ENCODE data around the gene ANXA2.

The ANXA2 gene

DNA sequence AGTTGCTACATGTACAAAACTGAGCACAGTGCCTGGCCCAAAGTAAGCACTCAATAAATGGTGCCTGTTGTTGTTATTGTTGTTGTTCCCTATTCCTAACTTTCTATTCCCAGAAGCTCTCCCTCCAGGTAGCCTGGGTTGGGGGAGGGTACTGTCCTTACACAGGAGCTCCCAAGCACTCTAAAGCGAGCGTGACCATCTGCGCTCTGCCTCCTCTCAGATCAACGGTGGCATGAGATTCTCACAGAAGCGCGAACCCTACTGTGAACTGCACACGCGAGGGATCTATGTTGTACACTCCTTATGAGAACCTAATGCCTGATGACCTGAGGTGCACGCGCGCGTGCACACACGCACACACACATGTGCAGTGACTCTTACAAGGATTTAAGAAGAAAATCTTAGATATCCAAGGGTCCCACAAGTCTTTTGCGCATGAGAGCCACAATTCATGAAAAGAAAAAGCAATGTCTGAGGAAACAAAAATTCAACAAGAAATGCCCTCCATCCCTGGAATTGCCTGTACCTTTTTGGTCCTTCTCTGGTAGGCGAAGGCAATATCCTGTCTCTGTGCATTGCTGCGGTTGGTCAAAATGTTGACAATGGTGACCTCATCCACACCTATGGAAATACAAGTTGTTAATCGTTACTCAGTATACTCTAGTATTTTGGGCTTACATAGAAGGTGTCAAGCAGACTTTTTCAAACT lies 33.7 kb downstream of the ANXA2 start:
- peak; percentile 86 to 94 for DNase-seq

DNA sequence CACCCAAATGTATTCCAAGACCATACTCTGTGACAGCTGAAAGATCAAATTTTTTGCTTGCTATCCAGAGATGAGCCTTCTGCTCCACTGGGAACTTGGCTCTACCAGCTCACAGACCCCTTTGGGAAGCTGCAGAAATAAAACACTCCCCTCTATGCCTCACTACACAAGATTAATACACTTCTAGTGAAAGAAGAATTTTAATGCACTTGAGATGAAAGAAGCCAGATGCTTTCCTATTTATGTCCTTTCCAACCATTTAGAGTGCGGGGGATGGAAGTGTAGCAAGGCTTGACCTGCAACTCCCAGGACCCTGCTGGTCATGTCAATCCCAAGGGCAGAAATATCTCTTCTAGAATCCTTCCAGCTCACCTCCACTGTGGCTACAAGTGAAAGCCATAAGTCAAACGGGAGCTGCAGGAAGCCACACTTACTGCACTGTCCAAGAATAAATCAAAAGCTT lies 34.7 kb downstream of the ANXA2 start:
- DNase-seq, result peak; percentile 86 to 97

DNA sequence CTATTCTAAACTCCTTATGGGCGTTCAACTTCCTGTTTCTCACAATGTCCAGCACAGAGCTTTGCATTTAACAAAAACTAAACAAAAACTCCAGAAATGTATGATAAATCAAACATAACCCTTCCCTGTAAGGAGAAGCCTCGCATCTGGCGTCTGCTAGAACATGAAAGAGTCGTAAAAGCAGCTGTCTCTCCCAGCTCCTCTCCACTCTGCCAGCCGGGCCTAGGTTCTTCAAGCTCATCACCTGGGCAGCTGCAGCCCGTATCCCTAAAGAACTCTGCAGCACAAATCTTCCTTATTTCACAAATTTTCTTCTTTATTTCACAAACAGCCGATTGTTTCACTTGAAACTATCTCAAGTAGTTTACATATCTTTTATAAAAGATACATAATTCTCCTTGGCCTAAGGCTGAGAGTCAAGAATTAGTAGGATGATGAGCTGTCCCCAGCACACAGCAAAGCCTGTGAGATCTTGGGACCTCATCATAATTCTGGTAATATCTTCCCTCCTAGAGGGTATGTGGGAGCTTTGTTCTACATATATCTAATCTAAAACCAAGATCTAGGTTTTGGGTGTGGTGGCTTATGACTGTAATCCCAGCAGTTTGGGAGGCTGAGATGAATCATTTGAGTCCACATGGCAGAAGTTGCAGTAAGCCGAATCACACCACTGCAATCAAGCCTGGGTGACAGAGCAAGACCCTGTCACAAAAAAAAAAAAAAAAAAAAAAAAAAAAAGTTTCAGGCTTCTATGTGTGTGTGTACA lies 35.3 kb downstream of the ANXA2 start:
- peak; percentile 66 to 77 for DNase-seq

DNA sequence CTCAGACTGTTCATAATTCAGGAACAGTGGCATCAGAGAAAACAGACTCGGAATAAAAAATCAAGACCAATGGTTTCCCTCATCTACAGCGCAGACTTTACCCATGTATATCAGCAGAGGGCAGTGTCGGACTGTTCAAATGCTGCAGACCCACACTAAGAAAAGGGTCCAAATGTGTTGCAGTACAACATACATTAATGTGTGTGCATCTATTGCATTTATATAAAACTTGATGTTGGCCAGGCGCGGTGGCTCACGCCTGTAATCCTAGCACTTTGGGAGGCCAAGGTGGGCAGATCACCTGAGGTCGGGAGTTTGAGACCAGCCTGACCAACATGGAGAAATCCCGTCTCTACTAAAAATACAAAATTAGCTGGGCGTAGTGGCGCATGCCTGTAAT lies 38.0 kb downstream of the ANXA2 start:
- DNase-seq, result peak; percentile 81

DNA sequence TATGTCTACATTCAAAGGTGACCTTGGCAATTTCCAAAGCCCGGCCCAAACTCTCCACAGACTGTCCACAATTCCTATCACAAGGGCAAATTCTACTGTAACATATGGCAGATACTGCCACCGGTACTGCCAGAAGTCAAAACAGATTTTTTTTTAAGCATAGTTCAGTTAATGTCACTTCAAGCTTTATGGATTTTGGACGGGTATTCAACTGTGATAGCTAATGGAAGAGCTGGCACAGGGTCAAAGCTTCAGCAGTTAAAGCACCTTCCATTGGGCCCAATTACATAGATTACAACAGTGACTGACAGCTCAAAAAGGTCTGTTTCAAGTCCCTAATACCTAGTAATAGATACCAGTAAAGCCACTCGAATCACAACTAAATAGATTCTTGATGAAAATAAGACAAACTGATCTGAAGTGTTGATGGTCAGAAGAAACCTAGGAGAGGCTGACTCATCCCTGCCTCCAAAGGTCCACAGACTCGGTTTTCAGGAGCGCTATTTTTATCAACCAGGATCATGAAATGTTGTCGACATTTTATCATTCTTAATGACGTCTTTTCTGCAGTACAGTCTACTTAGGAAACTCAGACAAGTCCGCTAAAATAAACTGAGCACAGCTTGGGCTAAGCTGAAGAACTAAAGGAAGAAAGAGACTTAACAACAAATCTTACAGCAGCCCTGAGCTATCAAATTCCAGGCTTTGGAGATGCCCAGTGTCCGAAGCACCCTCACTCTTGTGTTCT lies 38.7 kb downstream of the ANXA2 start:
- DNase-seq, result peak; percentile 96 to 98

DNA sequence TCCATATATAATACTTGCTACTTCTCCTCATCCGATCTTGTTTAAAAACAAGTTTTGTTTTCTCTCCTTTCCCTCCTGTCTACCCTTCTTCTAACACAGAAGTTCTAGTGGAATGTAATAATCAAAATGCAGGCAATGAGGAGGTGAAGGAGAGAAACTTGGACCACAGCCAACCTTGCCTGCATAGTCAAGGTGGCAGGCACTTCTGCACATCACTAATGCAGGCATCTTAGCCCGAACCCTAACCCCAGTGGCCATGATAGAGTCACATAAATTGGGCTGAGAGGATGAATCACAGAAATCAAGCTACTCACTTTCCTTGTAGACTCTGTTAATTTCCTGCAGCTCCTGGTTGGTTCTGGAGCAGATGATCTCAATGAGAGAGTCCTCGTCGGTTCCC lies 41.0 kb downstream of the ANXA2 start:
- DNase-seq, result no peak

DNA sequence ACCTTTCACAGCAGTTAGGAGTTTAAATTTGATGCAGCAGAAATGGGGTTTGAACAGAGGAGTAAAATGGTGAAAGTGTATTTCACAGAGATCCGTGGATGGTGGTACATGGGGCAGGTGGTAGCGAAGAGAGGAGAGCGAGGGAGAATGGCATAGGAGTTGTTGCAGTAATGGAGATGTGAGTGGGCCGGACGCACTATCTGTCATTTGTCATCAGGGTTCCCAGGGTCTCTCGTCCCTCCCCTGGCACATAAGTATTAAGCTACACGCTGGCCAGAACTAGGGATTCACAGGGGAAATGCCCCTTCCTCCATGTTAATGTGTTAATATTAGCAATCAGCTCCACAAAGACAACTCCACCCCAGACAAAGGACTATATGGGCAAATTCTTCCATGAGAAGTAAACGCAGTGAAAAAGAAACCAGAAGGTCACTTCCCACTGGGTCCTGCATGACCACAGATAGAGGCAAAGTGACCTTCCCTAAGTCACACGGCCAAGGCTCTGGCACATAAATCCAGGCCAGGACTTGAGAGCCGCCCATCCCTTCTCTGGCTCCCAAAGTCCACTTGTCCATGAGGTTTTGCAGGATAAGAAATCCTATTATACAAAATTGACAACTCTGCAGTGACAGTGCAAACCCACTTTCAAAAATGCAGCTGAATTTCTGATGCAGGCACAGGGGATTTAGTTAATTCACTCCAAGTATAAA lies 42.5 kb downstream of the ANXA2 start:
- peak in 1 of 2 experiments; percentile 17 for DNase-seq

DNA sequence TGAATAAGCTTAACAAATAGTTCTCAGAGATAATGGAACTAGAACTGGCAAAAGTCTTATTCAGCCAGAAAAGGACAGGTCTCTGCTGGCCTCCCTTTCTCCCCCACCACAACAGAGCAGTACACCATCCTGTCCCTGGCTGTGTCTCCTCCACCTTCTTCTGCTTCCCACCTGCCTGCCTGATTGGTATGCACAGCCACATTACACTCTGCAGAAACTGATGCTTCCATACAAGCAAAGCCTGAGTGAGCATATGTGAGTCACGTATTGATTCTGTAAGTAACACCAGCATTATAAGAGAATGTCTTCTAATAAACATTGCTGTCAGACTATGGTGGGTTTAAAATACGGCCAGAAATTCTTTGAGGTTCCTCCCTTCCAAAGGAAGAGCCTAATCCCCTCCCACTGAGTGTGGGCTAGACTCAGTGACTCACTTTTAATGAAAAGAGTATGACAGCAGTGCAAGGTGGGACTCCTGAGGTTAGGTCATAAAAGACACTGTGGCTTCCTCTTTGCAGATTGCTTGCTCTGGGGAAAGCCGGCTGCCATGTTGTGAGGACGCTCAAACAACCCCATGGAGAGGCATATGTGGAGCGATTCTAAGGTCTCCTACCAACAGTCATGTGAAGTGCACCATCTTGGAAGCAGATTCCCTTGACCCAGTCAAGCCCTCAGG lies 44.4 kb downstream of the ANXA2 start:
- DNase-seq, result no peak

DNA sequence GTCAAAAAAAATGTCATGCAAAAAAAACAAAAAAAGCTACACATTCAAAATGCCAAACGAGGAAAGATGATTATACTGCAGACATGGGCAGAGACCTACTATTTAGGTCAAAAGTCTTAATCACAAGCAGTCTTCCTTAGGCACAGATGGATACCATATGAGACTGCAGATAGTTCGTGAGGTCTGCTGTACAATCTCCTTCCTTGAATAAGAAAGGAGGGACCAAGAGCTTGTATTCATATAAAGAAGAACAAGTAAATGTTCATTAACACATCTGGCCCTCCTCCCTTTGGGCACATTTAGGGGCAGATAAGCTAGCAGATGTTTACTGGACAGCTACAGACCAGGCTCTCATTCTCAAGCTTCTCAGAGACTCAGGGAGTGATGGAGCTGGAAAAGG lies 45.3 kb downstream of the ANXA2 start:
- DNase-seq, result peak in 1 of 2 experiments; percentile 23

DNA sequence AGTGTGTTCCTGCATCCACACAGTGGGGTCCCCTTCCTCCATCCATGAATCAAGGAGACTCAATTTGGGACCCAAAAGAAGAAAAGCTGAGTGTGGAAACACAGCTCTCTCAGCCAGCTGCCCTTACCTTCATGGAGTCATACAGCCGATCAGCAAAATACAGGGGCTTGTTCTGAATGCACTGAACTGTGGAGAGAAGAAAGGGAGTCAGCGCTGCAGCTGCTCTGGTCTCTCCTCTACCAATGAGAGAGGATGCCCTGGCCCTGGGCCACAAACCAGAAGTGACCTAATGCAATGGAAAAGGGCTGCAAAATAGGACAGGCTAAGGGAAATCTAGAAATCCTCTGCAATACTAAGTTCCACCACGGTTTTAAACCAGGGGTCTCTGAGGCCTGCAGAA lies 46.7 kb downstream of the ANXA2 start:
- DNase-seq, result peak in 1 of 2 experiments; percentile 92

DNA sequence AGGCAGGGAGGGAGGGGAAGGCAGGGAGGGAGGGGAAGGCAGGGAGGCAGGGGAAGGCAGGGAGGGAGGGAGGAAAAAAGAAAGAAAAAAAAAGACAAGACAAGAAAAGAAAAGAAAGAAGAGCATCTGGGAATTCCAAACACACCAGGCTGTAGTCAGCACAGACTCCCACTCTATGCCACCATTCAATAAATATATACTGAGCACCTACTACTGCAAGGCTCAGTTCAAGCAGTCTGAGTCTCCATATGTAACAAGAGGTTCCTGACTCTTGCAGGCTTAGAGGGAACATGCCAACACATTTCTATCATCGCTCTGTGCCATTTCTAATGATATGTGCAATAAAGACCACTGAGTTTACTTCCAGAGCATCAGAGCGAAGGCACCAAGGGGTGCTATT lies 47.7 kb downstream of the ANXA2 start:
- peak in 1 of 2 experiments; percentile 63 for DNase-seq

DNA sequence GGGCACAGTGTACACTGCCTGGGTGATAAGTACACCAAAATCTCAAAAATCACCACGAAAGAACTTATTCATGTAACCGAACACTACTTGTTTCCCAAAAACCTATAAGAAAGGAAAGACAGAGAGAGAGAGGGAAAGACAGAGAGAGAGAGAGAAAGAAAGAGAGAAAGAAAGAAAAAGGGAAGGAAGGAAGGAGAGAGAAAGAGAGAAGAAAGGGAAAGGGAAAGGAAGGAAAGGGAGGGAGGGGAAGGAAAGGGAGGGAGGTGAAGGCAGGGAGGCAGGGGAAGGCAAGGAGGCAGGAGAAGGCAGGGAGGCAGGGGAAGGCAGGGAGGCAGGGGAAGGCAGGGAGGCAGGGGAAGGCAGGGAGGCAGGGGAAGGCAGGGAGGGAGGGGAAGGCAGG lies 48.2 kb downstream of the ANXA2 start:
- DNase-seq, result no peak

DNA sequence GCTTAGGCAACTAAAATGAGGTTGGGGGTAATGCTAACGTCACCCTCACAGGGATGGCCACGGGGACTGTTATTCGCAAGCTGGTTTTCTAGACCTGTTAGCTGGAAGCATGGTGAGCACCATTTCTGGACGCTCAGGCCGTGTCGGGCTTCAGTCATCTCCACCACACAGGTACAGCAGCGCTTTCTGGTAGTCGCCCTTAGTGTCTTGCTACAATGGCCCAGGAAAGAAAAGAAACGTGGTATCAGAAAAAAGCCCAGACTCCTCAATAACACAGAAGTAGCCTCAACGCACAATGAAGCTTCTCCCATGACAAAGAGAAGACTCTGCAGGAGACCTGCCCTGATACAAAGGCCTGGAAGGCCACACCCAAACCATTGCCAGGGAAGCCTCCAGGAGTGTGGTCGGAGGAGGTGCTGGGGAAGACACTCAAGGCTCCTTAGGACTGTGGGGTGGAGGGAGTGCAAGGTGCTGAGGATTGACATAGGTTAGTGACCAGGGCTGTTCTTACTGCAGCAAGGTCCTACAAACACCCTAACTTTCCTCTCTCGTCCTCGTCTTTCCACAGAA lies 50.2 kb downstream of the ANXA2 start:
- DNase-seq, result no peak

DNA sequence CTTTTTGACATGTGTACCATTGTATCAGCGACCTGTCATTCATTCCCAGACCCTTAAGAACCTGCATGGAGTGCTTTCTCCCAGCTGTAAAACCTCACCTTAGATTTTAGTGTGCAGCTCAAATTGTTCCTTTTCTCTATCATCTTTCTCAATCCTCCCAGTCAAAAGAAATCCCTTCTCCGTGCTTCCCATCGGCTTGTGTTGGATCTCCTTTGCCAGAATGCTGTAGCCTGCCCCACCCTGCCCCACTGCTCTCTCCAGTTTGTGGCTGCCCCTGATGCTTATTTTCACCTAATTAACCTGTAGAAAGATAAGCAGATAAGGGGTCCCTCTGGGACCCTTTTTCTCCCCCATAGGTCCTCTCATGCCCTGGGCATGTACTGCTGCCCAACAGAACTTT lies 51.1 kb downstream of the ANXA2 start:
- DNase-seq, result no peak

DNA sequence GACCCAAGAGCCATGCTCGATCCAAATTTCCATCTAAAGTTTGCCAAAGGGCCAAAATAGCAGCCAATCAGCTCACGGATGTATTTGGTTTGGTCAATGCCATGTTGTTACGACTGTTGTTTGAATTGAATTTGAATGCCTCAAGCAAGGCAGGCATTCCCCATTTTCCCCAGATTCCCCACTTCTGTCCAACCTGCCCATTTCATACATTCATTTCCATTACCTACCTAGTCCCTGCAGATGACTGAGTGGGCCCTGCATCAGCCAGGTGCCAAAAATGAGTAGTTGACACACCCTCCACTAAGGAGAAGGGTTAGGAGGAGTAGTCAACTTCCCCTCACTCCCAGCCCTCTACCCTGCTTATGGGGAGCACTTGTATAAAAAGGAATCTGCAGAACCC lies 51.7 kb downstream of the ANXA2 start:
- no peak for DNase-seq

DNA sequence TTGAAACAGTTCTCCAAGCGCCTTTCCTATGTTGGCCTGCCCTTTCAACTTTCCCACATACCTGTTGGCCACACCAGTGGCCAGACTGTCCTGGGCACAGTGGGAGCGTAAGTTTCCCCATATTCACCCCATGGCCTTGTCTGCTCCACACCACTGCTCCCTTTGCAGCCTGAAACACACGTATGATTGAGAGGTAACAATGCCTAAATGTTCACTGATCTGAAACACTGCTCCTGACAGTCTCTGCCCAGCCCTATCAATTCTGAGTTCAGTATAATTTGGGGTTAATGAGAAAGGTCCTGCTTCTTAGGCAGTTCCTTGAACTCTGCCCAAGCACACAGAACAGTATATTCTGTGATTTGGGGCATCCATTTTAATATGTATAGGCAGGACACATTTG lies 52.2 kb downstream of the ANXA2 start:
- no peak for DNase-seq

DNA sequence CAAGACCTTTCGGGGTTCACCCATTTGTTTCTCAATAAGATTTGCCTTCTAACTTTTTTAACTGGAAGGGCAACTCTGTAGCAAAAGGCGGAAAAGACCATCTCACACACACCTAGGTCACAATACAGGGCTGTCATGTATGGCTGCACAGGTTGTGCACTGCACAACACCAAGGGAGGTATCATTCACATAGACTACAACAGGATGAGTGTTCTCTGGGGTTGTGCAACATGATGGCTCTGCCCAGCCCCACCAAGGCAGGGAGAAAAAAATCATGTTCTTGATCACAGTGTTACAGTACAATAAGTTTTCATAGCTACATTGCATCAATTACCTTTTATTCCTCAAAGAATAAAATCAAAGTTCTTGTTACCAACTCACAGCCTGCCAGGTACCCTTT lies 52.8 kb downstream of the ANXA2 start:
- no peak for DNase-seq

DNA sequence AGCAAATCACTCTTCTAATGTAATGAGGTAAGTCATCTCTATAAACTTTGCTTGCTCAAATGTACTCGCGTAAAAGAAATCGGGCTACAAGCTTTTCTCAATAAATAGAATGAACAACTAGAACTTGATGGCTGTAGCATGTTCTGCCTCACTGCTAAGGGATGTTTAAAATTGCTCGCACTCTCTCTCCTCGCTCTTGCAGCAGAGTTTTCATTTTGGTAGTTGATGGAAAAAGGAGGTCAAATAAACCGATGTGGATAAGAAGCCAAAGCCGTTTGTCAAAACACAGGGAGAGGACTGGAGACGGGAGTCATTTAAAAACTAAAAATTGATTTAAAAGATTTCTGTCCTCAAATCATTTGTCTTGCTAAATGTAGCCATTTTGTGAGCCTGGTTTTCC lies 53.3 kb downstream of the ANXA2 start:
- DNase-seq, result no peak

DNA sequence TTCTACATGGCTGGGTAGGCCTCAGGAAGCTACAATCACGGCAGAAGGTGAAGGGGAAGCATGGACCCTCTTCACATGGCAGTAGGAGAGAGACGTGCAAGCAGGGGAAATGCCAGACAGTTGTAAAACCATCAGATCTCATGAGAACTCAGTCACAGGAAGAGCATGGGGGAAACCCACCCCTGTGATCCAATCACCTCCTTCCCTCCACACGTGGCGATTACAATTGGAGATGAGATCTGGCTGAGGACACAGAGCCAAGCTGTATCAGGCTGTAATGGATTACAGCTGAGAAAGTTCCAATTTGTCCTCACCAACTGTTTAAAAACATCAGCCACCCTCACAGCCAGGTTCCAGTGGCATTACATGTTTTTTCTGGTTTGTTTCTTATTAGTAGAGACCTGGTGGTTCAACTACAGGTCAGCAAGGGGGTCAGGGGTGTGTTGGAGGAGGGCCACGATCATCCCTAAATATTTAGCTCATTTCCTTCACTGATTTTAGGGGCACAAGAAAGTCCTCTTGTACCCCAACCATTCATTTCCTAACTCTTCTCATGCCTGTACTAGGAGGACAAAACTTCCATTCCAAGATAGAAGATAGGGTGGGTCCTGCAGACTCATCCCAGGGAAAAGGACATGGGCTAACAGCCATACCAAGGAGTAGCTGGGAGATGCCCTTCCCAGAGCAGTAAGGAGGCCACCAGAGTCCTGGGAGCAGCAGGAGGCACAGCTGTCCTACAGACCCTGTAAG lies 54.4 kb downstream of the ANXA2 start:
- DNase-seq, result no peak

DNA sequence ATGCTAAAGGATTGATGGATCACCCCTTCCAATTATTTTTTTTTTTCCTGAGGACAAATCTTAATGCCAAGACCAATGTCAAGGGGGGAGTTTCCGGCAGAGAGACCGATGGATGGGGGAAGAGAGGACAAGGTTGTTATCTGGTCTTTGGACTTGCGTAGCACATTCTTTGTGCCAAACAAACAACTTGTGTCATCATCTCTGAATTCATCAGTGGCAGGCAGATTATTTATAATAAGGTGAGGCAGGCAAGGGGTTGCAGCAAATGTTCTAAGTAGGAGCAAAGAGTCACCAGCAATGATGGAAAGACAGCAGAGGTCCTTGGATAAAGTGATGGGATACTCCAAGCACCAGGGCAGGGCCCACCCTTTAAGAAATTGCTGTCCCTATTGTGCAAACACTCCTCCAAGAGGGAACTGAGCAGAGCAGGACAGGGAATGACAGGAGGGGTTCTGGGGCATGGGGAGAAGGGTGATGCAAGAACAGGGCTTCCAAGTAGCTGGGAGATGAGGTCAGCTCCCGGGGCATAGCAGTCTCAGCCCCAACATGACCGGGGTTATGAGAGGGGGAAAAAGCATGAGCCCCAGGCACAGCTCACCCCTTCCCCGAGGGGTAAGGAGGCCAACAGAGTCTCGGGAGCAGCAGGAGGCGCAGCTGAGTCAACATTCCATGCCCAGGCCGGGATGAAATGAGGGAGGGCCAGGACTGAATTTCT lies 57.4 kb downstream of the ANXA2 start:
- DNase-seq, result no peak

DNA sequence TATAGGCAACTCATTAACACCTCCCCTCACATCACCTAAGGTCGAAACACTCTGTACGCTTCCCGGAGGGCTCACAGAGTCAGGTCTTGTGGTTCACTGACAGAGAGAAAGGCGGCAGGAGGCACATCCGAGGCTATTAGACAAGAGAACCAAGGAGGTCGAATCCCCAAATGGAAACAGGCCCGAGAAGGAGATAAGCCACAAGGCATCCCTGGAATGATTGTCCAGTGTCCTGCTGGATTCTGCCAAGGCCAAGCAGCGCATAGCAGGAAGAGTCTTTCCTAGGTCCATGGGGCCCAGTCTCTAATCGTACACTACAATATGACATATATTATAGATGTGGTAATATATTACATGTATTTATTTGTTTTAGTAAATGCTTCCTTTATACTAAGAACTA lies 58.5 kb downstream of the ANXA2 start:
- no peak for DNase-seq

Measured in NCI-H524 (cell line).